GM23248 (cell line): ENCODE data around the gene ANKRD50. TPM values are rescaled to one million over a fixed set of nuclear protein-coding genes. Genes with fewer than 3 reads are reported as not detected.

ENCODE experiments used
- DNase-seq: peaks from one replicate; pipeline ENCODE4 v3.0.0-alpha.2; 2015
- H2AFZ ChIP-seq: fragments of 200-600 bp; sonication (generic); 2 replicates; pipeline ENCODE4 v1.6.1; 2016; ENCODE audit warnings: antibody characterized with exemption
- H3F3A ChIP-seq: fragments of 200-600 bp; sonication (generic); 2 replicates; pipeline ENCODE4 v1.6.1; 2016; ENCODE audit warnings: mild to moderate bottlenecking, antibody characterized with exemption, mixed run types; ENCODE audit not compliant: insufficient read depth
- H3K27ac ChIP-seq: fragments of 200-600 bp; sonication (generic); 2 replicates; pipeline ENCODE4 v1.5.1; 2016; ENCODE audit warnings: mild to moderate bottlenecking
- H3K27me3 ChIP-seq: fragments of 200-600 bp; sonication (generic); replicated peaks from 2 replicates; pipeline ENCODE4 v1.6.1; 2016; ENCODE audit warnings: mild to moderate bottlenecking; ENCODE audit not compliant: insufficient read depth
- H3K36me3 ChIP-seq: fragments of 200-600 bp; sonication (generic); 2 replicates; pipeline ENCODE4 v1.6.1; 2016; ENCODE audit warnings: low read depth, mild to moderate bottlenecking
- H3K4me1 ChIP-seq: fragments of 200-600 bp; sonication (generic); 2 replicates; pipeline ENCODE4 v1.6.1; 2016; ENCODE audit warnings: mild to moderate bottlenecking; ENCODE audit not compliant: insufficient read depth
- H3K4me2 ChIP-seq: fragments of 200-600 bp; sonication (generic); one replicate; pipeline ENCODE4 v1.6.1; 2016; ENCODE audit warnings: mild to moderate bottlenecking; ENCODE audit not compliant: unreplicated experiment
- H3K4me3 ChIP-seq: fragments of 200-600 bp; sonication (generic); 2 replicates; pipeline ENCODE4 v1.5.1; 2016; ENCODE audit warnings: mild to moderate bottlenecking
- H3K79me2 ChIP-seq: fragments of 200-600 bp; sonication (generic); 2 replicates; pipeline ENCODE4 v1.6.1; 2016; ENCODE audit warnings: mild to moderate bottlenecking; ENCODE audit not compliant: insufficient read depth
- H3K9ac ChIP-seq: fragments of 200-600 bp; sonication (generic); 2 replicates; pipeline ENCODE4 v1.6.1; 2016; ENCODE audit warnings: mild to moderate bottlenecking
- H3K9me2 ChIP-seq: fragments of 200-600 bp; sonication (generic); 2 replicates; pipeline ENCODE4 v1.6.1; 2016; ENCODE audit warnings: mixed run types, mild to moderate bottlenecking, moderate library complexity; ENCODE audit not compliant: insufficient read depth
- H3K9me3 ChIP-seq: fragments of 200-600 bp; sonication (generic); one replicate; pipeline ENCODE4 v1.6.1; 2017; ENCODE audit warnings: low read depth
- H4K20me1 ChIP-seq: fragments of 200-600 bp; sonication (generic); 2 replicates; pipeline ENCODE4 v1.6.0; 2016; ENCODE audit not compliant: insufficient read depth
- EZH2 ChIP-seq: fragments of 200-600 bp; sonication (generic); IDR thresholded peaks from 2 replicates; pipeline ENCODE4 v1.6.1; 2018; ENCODE audit warnings: antibody characterized with exemption, mild to moderate bottlenecking; ENCODE audit not compliant: insufficient read depth, poor library complexity, severe bottlenecking
- EZH2phosphoT487 ChIP-seq: fragments of 200-600 bp; sonication (generic); IDR thresholded peaks from 2 replicates; pipeline ENCODE4 v1.6.1; 2018; ENCODE audit warnings: antibody characterized with exemption, moderate library complexity, mild to moderate bottlenecking, low read depth; ENCODE audit not compliant: insufficient read depth
- WGBS, 2 experiments: methylation state at CpG; one replicate each; pipeline ENCODE4 v1.1.6; 2015 to 2017; ENCODE audit warnings: low lambda C conversion rate in 2 of 2, low coverage in 1 of 2; ENCODE audit errors: missing lambda C conversion rate in 2 of 2; 5-methylcytosine and 5-hydroxymethylcytosine counted together
- in situ Hi-C: fragments of 300-500 bp; cut with MboI; formaldehyde crosslinking; loops from 2 replicates; pipeline ENCODE4 v1.15.0; 2020
- polyA plus RNA-seq: library from polyadenylated mRNA; unstranded; fragments of >200 nt; fragmentation: Nextera tagmentation; extraction: Ambion mirVana; gene quantifications from 2 replicates; pipeline ENCODE4 v1.2.1, GENCODE V29; 2016
- total RNA-seq: library from RNA; depleted of rRNA; stranded (reverse); fragments of >200 nt; shearing (Covaris generic); gene quantifications from 2 replicates; pipeline ENCODE4 v1.2.3, GENCODE V29; 2014

ANKRD50 gene
- total and polyA plus RNA-seq, 2 experiments from 2014 or later, result 6.2 to 16.4 TPM

- Histone ChIP-seq H3K9ac (no peak overlapping the region), H3K4me3 (no peak overlapping the region), H3K27me3 (no peaks in the 10 kb centered on the region), H3K27ac (no peak overlapping the region), H3K9me2 (no peaks in the 10 kb centered on the region), H3K36me3 (no peaks in the 10 kb centered on the region), H3K9me3 (no peaks in the 10 kb centered on the region), H3K79me2 (no peaks in the 10 kb centered on the region), H3F3A (0 out of 2 replicates have a peak, but pooled peaks cover 6% of the 10 kb centered on the region), H4K20me1 (no peaks in the 10 kb centered on the region), H3K4me2 (no peak overlapping the region), H2AFZ (no peak overlapping the region), H3K4me1 (no peaks in the 10 kb centered on the region)
- WGBS, 2 experiments, result 62% methylated on average over 4 of the region's 4 CpGs
- in situ Hi-C loops, result no loop called here
- no peak for TF ChIP-seq EZH2
- TF ChIP-seq EZH2phosphoT487, result no peak
- no peak for DNase-seq
Observed at GRCh38 chr4:124753941-124754581, 41.5 kb upstream of the ANKRD50 start.

- Histone ChIP-seq H3K27me3 (no peaks in the 10 kb centered on the region), H3K27ac (no peak overlapping the region), H3K79me2 (no peaks in the 10 kb centered on the region), H3K36me3 (no peaks in the 10 kb centered on the region), H3K9me3 (no peaks in the 10 kb centered on the region), H3K9ac (no peak overlapping the region), H3K4me3 (no peak overlapping the region), H2AFZ (no peak overlapping the region), H3K4me1 (no peaks in the 10 kb centered on the region), H3F3A (no peaks in the 10 kb centered on the region), H3K9me2 (no peaks in the 10 kb centered on the region), H4K20me1 (no peaks in the 10 kb centered on the region), H3K4me2 (no peak overlapping the region)
- WGBS, 2 experiments, result 78 to 82% methylated on average over 2 of the region's 2 CpGs
- in situ Hi-C loops, result no loop called here
- no peak for TF ChIP-seq EZH2phosphoT487
- no peak for TF ChIP-seq EZH2
- no peak for DNase-seq
Observed at GRCh38 chr4:124749421-124749820, 36.9 kb upstream of the ANKRD50 start.

GRCh38 chr4:124748965-124749364 lies 36.4 kb upstream of the ANKRD50 start:
- H3K27ac ChIP-seq, result no peak overlapping the region
- H3K9me3 ChIP-seq, result no peaks in the 10 kb centered on the region
- WGBS, 2 experiments, result 98 to 100% methylated on average over 1 of the region's 1 CpG

GRCh38 chr4:124745985-124746801 lies 33.7 kb upstream of the ANKRD50 start:
- peak overlapping the region; percentile 21; the same call in 1 of the 2 replicates for H2AFZ ChIP-seq
- H3K4me1 ChIP-seq, result no peaks in the 10 kb centered on the region
- 48 to 49% methylated on average over 5 of the region's 5 CpGs for WGBS, 2 experiments
- no peak overlapping the region for H3K27ac ChIP-seq
- DNase-seq, result peak; percentile 3
- H4K20me1 ChIP-seq, result no peaks in the 10 kb centered on the region
- no peak overlapping the region for H3K9ac ChIP-seq
- H3K4me3 ChIP-seq, result no peak overlapping the region
- TF ChIP-seq EZH2phosphoT487 (no peak), EZH2 (no peak)
- H3K27me3 ChIP-seq, result no peaks in the 10 kb centered on the region
- H3K36me3 ChIP-seq, result no peaks in the 10 kb centered on the region
- in situ Hi-C loops, result no loop called here
- no peaks in the 10 kb centered on the region for H3K9me3 ChIP-seq
- no peaks in the 10 kb centered on the region for H3K79me2 ChIP-seq
- no peaks in the 10 kb centered on the region for H3F3A ChIP-seq
- no peaks in the 10 kb centered on the region for H3K9me2 ChIP-seq
- H3K4me2 ChIP-seq, result no peak overlapping the region

More at GRCh38 chr4:124748965-124749364, 36.4 kb upstream of the ANKRD50 start:
- Histone ChIP-seq H3K79me2 (no peaks in the 10 kb centered on the region), H3K4me2 (no peak overlapping the region), H3K4me1 (no peaks in the 10 kb centered on the region), H3F3A (no peaks in the 10 kb centered on the region), H3K9ac (no peak overlapping the region), H4K20me1 (no peaks in the 10 kb centered on the region), H2AFZ (no peak overlapping the region), H3K9me2 (no peaks in the 10 kb centered on the region), H3K27me3 (no peaks in the 10 kb centered on the region), H3K4me3 (no peak overlapping the region), H3K36me3 (no peaks in the 10 kb centered on the region)
- in situ Hi-C loops, result no loop called here
- no peak for TF ChIP-seq EZH2phosphoT487
- no peak for TF ChIP-seq EZH2
- no peak for DNase-seq
